HG02938 (cell line): ENCODE data around the gene SPATA3.
"Not testable (repeated sequence)": the region's sequence is repeated elsewhere in the genome, so short reads cannot be mapped to it uniquely, and the experiment has no call there.

Experiments used
- ATAC-seq: cut with Tn5 transposase; IDR thresholded peaks from one replicate; pipeline ENCODE4 v1.9.1; 2021; ENCODE audit warnings: mild to moderate bottlenecking, moderate library complexity; ENCODE audit not compliant: unreplicated experiment

The SPATA3 gene

DNA sequence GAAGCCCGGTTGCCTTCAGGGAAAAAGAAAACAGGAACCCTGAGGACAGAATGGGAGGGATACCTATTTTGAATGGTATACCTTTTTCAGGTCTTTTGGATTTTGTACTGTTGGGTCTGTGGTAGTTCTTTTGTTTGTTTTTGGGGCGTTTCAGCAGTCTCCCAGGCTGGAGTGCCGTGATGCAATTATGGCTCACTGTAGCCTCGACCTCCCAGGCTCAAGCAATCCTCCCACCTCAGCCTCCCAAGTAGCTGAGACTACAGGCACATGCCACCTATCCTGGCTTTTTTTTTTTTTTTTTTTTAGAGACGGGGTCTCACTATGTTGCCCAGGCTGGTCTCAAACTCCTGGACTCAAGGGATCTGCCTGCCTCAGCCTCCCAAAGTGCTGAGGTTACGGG, 27.6 kb upstream of the SPATA3 start:
- not testable (repeated sequence) for ATAC-seq

DNA sequence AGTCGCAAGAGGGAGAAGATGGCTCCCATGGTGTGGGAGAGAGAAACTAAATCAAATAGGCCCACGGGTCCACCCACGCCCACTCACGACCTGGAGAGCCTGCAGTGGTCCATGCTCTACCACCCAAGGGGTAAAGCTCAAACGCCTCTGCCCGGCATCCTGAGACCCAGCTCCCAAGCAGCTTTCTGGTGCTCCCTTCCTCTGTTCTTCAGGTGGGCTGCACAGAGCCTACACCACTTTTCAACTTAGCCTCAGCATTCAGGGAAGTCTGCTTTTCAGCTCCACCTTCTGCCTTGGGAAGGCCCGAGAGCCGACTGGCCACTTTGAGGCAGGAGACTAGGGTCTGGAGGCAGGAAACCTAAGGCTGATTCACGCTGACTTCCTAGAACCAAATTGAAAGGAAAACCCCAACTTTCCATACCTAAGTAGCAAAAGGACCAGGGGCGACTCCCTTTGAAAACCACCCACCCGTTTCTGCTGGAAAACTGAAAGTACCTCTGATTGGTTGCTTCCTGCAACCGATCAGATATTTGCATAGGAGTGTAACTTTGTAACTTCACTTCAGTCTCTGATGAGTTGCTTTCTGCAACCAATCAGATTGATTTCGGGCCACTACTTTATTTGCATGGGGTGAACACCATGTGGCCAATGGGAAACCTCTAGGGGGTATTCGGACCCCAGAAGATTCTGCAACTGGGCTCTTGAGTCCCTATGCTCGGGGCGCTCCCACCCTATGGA, 26.8 kb upstream of the SPATA3 start:
- no peak for ATAC-seq

GRCh38 chr2:230969659-230970015, 26.3 kb upstream of the SPATA3 start:
- no peak for ATAC-seq

GRCh38 chr2:230972046-230972445, 23.9 kb upstream of the SPATA3 start:
- no peak for ATAC-seq

- peak; percentile 80 for ATAC-seq
These were observed 21.6 kb upstream of the SPATA3 start for GRCh38 chr2:230974096-230974913.

GRCh38 chr2:230975927-230976326, 20.0 kb upstream of the SPATA3 start:
- ATAC-seq = no peak

DNA sequence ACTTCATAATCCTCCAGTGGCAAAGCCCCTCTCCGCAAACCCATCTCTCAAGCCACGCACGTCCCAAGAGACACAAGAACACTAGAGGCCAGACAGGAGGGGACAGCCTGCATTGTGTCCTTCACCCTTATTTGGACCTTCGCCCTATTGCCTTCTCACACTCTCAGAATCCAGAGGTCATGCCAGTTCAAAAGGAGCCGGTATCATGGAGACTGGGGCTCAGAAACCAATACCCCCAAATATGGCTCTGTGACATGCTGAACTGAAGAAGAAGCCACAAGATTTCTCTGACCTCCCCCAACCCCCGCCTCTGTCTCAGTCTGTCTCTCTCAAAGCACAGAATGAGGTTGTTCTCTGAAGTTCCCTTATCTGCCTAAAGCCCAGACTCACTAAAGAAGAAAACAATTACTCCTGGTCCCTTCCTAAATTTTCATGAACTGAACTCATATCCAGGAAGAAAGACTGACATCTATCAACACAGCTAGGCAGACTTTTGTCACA, 19.2 kb upstream of the SPATA3 start:
- no peak for ATAC-seq

DNA sequence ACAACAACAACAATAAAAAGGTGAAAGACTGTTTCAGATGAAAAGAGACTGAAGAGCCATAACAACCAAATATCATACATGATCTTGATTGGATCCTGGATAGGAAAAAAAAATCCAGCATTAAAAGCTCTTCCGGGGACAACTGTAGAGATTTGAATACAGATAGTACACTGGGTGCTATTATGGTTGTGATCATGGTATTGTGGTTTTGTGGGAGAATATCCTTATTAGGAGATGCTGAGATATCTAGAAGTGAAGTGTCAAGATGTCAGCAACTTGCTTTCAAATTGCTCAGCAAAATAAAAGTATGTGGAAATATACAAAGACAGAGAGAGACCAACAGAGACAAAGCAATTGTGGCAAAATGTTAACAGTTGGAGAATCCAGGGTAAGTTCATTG, 15.5 kb upstream of the SPATA3 start:
- ATAC-seq = no peak

- ATAC-seq = no peak
These were observed 14.2 kb upstream of the SPATA3 start for GRCh38 chr2:230981704-230982103.

- ATAC-seq = no peak
These were observed 13.8 kb upstream of the SPATA3 start for GRCh38 chr2:230982126-230982525.

GRCh38 chr2:230982528-230982927, 13.4 kb upstream of the SPATA3 start:
- no peak for ATAC-seq

- ATAC-seq = no peak
These were observed 12.4 kb upstream of the SPATA3 start for GRCh38 chr2:230983566-230983965.

DNA sequence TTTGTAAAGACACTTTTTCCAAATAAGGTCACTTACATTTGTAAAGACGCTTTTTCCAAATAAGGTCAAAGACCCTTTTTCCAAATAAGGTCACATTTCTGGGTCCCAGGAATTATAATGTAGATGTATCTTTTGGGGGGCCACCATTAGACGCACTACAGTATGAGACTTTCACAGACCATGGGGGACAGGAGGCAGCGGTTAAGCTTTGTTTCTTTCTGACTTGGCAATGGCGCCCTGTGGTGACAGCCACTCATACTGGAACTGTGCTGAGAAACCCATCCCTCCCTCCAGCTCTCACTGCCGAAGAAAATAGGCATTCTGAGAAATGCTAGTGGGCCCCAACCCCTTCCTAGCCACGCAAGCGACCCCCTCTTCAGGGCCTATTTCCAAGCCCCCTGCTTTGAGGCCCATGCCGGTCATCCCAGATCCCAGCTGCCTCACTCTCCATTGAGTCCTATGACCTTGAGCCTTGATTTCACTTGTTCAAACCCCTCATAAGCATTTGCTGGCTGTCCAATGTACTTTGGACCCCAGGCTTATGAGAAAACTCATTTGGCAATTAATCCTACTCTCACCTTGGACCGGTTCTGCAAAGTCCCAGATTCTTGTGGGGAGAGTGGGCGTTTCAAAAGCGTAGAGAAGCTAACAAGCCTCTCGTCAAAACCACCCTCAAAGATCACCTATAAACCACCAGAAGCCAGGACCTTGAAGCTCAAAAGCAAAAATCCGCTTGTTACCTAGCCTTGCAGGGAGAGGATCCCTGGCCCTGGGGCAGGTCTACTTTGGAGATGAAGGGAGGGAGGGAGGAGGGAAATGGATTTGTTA, 11.3 kb upstream of the SPATA3 start:
- peak; percentile 79 for ATAC-seq

- no peak for ATAC-seq
These were observed 10.2 kb upstream of the SPATA3 start for GRCh38 chr2:230985519-230986231.

DNA sequence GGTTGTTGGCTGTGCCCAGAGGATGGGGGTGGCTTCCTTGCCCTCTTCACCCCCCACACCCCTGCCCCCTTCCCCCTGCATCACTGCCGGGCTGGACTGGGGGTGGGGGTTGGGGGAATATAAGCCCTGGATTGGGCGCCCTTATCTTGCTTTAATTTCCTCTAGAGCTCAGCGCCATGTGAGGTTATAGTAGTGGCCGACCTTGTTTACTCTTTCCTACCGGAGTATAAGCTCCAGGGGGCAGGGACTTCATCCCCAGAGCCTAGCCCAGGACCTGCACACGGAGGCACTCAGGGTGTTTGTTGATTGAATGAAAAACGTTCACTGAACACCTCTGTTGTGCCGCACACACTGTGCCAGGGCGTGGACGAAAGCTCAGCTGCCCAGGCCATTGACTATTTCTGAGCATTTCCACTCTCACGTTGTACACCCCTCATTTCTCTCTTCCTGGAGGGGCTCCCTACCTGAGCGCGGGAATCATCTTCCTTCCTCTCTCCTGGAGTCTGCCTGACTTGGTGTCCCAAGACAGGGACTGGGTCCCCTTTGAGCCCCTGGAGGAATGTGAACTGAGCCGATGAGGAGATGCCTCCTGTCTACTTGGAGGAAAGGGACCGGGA, 9.3 kb upstream of the SPATA3 start:
- ATAC-seq = no peak

GRCh38 chr2:230987137-230988020, 8.5 kb upstream of the SPATA3 start:
- ATAC-seq = no peak

GRCh38 chr2:230989731-230990130, 6.2 kb upstream of the SPATA3 start:
- ATAC-seq = no peak

GRCh38 chr2:230990131-230990898, 5.6 kb upstream of the SPATA3 start:
- ATAC-seq = no peak

DNA sequence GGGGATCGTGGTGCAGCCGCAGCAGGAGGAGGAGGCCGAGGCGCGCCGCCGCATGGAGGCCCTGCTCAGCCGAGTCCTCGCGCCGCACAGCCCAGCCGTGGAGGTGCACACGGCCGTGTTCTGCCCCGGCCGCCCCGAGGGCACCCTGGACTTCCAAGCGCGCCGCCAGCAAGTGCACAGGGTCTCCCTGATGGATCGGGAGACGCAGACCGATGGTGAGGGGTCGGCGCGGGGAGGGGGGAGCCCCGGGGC, 5.1 kb upstream of the SPATA3 start:
- ATAC-seq = no peak
